ENCODE results near the gene OR6J1. TPM values are rescaled to one million over a fixed set of nuclear protein-coding genes. Genes with fewer than 3 reads are reported as not detected.
"Not testable (repeated sequence)": the region's sequence is repeated elsewhere in the genome, so short reads cannot be mapped to it uniquely, and the experiment has no call there.

Gene OR6J1
- not detected for polyA plus RNA-seq (2013, experiment 1 of 2)
- polyA plus RNA-seq (2013, experiment 2 of 2), result not detected

DNA sequence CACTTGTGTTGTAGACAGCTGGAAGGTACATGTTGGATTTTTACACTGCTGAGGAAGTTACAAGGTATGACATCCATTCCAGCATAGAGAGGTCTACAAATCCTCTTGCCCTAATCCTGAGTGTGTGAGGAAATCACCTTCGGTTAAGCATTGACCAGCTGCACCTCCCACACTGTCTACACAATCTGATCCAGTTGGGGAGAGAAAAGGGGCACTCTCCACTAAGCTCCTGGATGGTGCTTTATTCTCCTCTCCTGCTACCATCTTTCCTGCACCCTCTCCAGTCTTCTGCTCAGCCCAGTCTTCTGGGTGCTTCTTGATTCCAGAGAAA, at the start of gene OR6J1:
Gene OR6J1 (minus strand): TSS at position 48 of the 331 bp plus-strand sequence. CDS start 9,541 bp downstream, outside the sequence.
- no peak within 1 kb of the TSS for H3K4me3 ChIP-seq (ENCODE audit: extremely low read depth, insufficient read depth, low read length, poor library complexity, severe bottlenecking)
- 100% methylated on average over 1 of the region's 1 CpG; no CpG with 5 or more reads in 1 of the 2 experiments for WGBS, 2 experiments (ENCODE audit: insufficient coverage in 2 of 2)
- H3K9me3 ChIP-seq (ENCODE audit: control insufficient read depth, low read length), result no peaks in the 10 kb centered on the region
- H3K4me1 ChIP-seq (ENCODE audit: control insufficient read depth, insufficient read depth, low read length, poor library complexity, severe bottlenecking), result no peaks in the 10 kb centered on the region
- H3K36me3 ChIP-seq (ENCODE audit: control insufficient read depth, insufficient read depth, low read length), result no peaks in the 10 kb centered on the region
- H3K27ac ChIP-seq (ENCODE audit: low read depth, low read length, severe bottlenecking), result no peak within 1 kb of the TSS

GRCh38 chr14:22692194-22692593, 48.0 kb upstream of the OR6J1 start:
- no peaks in the 10 kb centered on the region for H3K36me3 ChIP-seq (ENCODE audit: control insufficient read depth, insufficient read depth, low read length)
- peaks cover 18% of the 10 kb centered on the region for H3K9me3 ChIP-seq (ENCODE audit: control insufficient read depth, low read length)
- H3K27ac ChIP-seq (ENCODE audit: low read depth, low read length, severe bottlenecking), result no peak overlapping the region
- H3K4me3 ChIP-seq (ENCODE audit: extremely low read depth, insufficient read depth, low read length, poor library complexity, severe bottlenecking), result no peak overlapping the region
- H3K4me1 ChIP-seq (ENCODE audit: control insufficient read depth, insufficient read depth, low read length, poor library complexity, severe bottlenecking), result peaks cover 10% of the 10 kb centered on the region

GRCh38 chr14:22691171-22691570, 47.0 kb upstream of the OR6J1 start:
- Histone ChIP-seq H3K36me3 (ENCODE audit: control insufficient read depth, insufficient read depth, low read length) (no peaks in the 10 kb centered on the region), H3K4me3 (ENCODE audit: extremely low read depth, insufficient read depth, low read length, poor library complexity, severe bottlenecking) (no peak overlapping the region), H3K27ac (ENCODE audit: low read depth, low read length, severe bottlenecking) (no peak overlapping the region), H3K9me3 (ENCODE audit: control insufficient read depth, low read length) (peaks cover 18% of the 10 kb centered on the region), H3K4me1 (ENCODE audit: control insufficient read depth, insufficient read depth, low read length, poor library complexity, severe bottlenecking) (peaks cover 10% of the 10 kb centered on the region)
- 70% methylated on average over 1 of the region's 2 CpGs; no CpG with 5 or more reads in 1 of the 2 experiments for WGBS, 2 experiments (ENCODE audit: insufficient coverage in 2 of 2)

- no CpG with 5 or more reads among the region's 1 CpG for WGBS, 2 experiments (ENCODE audit: insufficient coverage in 2 of 2)
Observed at GRCh38 chr14:22689199-22689598, 45.0 kb upstream of the OR6J1 start.

GRCh38 chr14:22687969-22688368, 43.8 kb upstream of the OR6J1 start:
- WGBS, 2 experiments (ENCODE audit: insufficient coverage in 2 of 2), result 100% methylated on average over 1 of the region's 3 CpGs; no CpG with 5 or more reads in 1 of the 2 experiments
- H3K4me3 ChIP-seq (ENCODE audit: extremely low read depth, insufficient read depth, low read length, poor library complexity, severe bottlenecking); H3K36me3 ChIP-seq (ENCODE audit: control insufficient read depth, insufficient read depth, low read length); H3K4me1 ChIP-seq (ENCODE audit: control insufficient read depth, insufficient read depth, low read length, poor library complexity, severe bottlenecking); H3K27ac ChIP-seq (ENCODE audit: low read depth, low read length, severe bottlenecking): not testable (repeated sequence)
- H3K9me3 ChIP-seq (ENCODE audit: control insufficient read depth, low read length), result peaks cover 17% of the 10 kb centered on the region

More at GRCh38 chr14:22689199-22689598, 45.0 kb upstream of the OR6J1 start:
- no peaks in the 10 kb centered on the region for H3K36me3 ChIP-seq (ENCODE audit: control insufficient read depth, insufficient read depth, low read length)
- no peak overlapping the region for H3K4me3 ChIP-seq (ENCODE audit: extremely low read depth, insufficient read depth, low read length, poor library complexity, severe bottlenecking)
- peak overlapping the region; percentile 61 for H3K27ac ChIP-seq (ENCODE audit: low read depth, low read length, severe bottlenecking)
- peaks cover 18% of the 10 kb centered on the region for H3K9me3 ChIP-seq (ENCODE audit: control insufficient read depth, low read length)
- peaks cover 10% of the 10 kb centered on the region for H3K4me1 ChIP-seq (ENCODE audit: control insufficient read depth, insufficient read depth, low read length, poor library complexity, severe bottlenecking)

- not testable (repeated sequence) for H3K4me1 ChIP-seq (ENCODE audit: control insufficient read depth, insufficient read depth, low read length, poor library complexity, severe bottlenecking); H3K9me3 ChIP-seq (ENCODE audit: control insufficient read depth, low read length); H3K4me3 ChIP-seq (ENCODE audit: extremely low read depth, insufficient read depth, low read length, poor library complexity, severe bottlenecking); H3K36me3 ChIP-seq (ENCODE audit: control insufficient read depth, insufficient read depth, low read length); H3K27ac ChIP-seq (ENCODE audit: low read depth, low read length, severe bottlenecking)
- 25 to 49% methylated on average over 3 of the region's 6 CpGs for WGBS, 2 experiments (ENCODE audit: insufficient coverage in 2 of 2)
Observed at GRCh38 chr14:22686176-22686611, 42.0 kb upstream of the OR6J1 start.

DNA sequence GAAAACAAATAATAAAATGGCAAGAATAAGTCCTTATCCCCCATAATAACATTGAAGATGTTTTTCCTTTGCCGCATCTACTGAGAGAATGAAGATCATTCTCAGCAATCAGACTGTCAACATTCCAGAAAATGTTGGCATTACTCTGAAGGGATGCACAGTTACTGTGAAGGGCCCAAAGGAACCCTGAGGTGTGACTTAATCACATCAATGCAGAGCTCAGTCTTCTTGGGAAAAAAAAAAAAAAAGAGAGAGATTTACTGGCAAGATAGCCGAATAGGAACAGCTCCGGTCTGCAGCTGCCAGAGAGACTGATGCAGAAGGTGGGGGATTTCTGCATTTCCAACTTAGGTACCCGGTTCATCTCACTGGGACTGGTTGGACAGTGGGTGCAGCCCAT, 41.3 kb upstream of the OR6J1 start:
- Histone ChIP-seq H3K4me1 (ENCODE audit: control insufficient read depth, insufficient read depth, low read length, poor library complexity, severe bottlenecking) (no peaks in the 10 kb centered on the region), H3K9me3 (ENCODE audit: control insufficient read depth, low read length) (peaks cover 6% of the 10 kb centered on the region), H3K4me3 (ENCODE audit: extremely low read depth, insufficient read depth, low read length, poor library complexity, severe bottlenecking) (no peak overlapping the region), H3K27ac (ENCODE audit: low read depth, low read length, severe bottlenecking) (no peak overlapping the region), H3K36me3 (ENCODE audit: control insufficient read depth, insufficient read depth, low read length) (no peaks in the 10 kb centered on the region)
- 63 to 79% methylated on average over 1 to 2 of the region's 4 CpGs for WGBS, 2 experiments (ENCODE audit: insufficient coverage in 2 of 2)

- H3K9me3 ChIP-seq (ENCODE audit: control insufficient read depth, low read length); H3K4me3 ChIP-seq (ENCODE audit: extremely low read depth, insufficient read depth, low read length, poor library complexity, severe bottlenecking): not testable (repeated sequence)
- no CpG with 5 or more reads among the region's 3 CpGs for WGBS, 2 experiments (ENCODE audit: insufficient coverage in 2 of 2)
Observed at GRCh38 chr14:22683428-22683827, 39.3 kb upstream of the OR6J1 start.

DNA sequence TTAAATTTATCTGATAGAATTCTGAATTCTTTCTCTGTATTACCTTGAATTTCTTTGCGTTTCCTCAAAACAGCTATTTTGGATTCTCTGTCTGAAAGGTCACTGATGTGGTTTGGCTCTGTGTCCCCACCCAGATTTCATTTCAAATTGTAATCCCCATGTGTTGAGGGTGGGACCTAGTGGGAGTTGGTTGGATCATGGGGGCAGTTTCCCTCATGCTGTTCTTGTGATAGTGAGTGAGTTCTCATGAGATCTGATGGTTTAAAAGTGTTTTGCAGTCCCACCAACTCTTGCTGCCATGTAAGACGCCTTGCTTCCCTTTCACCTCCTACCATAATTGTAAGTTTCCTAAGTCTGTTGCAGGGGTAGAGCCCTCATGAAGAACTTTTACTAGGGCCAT, 34.1 kb upstream of the OR6J1 start:
- no CpG with 5 or more reads among the region's 2 CpGs for WGBS, 2 experiments (ENCODE audit: insufficient coverage in 2 of 2)
- H3K4me1 ChIP-seq (ENCODE audit: control insufficient read depth, insufficient read depth, low read length, poor library complexity, severe bottlenecking), result no peaks in the 10 kb centered on the region
- no peak overlapping the region for H3K27ac ChIP-seq (ENCODE audit: low read depth, low read length, severe bottlenecking)
- no peak overlapping the region for H3K4me3 ChIP-seq (ENCODE audit: extremely low read depth, insufficient read depth, low read length, poor library complexity, severe bottlenecking)
- H3K36me3 ChIP-seq (ENCODE audit: control insufficient read depth, insufficient read depth, low read length), result no peaks in the 10 kb centered on the region
- peaks cover 6% of the 10 kb centered on the region for H3K9me3 ChIP-seq (ENCODE audit: control insufficient read depth, low read length)

More at GRCh38 chr14:22683428-22683827, 39.3 kb upstream of the OR6J1 start:
- H3K36me3 ChIP-seq (ENCODE audit: control insufficient read depth, insufficient read depth, low read length); H3K4me1 ChIP-seq (ENCODE audit: control insufficient read depth, insufficient read depth, low read length, poor library complexity, severe bottlenecking); H3K27ac ChIP-seq (ENCODE audit: low read depth, low read length, severe bottlenecking): not testable (repeated sequence)

DNA sequence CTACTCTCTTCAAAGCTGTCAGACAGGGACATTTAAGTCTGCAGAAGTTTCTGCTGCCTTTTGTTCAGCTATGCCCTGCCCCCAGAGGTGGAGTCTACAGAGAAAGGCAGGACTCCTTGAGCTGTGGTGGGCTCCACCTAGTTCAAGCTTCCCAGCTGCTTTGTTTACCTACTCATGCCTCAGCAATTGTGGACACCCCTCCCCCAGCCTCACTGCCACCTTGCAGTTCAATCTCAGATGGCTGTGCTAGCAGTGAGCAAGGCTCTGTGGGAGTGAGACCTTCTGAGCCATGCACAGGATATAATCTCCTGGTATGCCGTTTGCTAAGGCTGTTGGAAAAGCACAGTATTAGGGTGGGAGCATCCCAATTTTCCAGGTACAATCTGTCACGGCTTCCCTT, 33.4 kb upstream of the OR6J1 start:
- H3K4me1 ChIP-seq (ENCODE audit: control insufficient read depth, insufficient read depth, low read length, poor library complexity, severe bottlenecking); H3K27ac ChIP-seq (ENCODE audit: low read depth, low read length, severe bottlenecking); H3K36me3 ChIP-seq (ENCODE audit: control insufficient read depth, insufficient read depth, low read length); H3K4me3 ChIP-seq (ENCODE audit: extremely low read depth, insufficient read depth, low read length, poor library complexity, severe bottlenecking); H3K9me3 ChIP-seq (ENCODE audit: control insufficient read depth, low read length): not testable (repeated sequence)
- 82 to 83% methylated on average over 1 to 2 of the region's 2 CpGs for WGBS, 2 experiments (ENCODE audit: insufficient coverage in 2 of 2)

DNA sequence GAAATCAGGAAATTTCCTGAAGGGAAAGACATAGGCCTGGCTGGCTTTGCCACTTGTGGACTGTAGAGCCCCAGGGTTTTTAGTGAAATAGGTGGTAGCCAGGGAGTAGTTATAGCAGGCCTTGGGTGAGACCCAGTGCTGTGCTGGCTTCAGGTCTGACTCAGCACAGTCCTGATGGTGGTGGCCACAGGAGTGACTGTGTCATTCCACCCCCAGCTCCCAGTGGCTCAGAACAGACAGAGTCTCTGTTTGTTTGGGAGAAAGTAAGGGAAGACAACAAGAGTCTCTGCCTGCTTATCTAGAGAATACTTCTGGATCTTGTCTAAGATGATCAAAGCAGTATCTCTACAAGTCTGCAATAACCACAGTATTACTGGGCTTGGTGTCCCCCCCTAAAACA, 27.5 kb upstream of the OR6J1 start:
- Histone ChIP-seq H3K27ac (ENCODE audit: low read depth, low read length, severe bottlenecking) (peak overlapping the region; percentile 33), H3K9me3 (ENCODE audit: control insufficient read depth, low read length) (no peaks in the 10 kb centered on the region), H3K36me3 (ENCODE audit: control insufficient read depth, insufficient read depth, low read length) (no peaks in the 10 kb centered on the region), H3K4me3 (ENCODE audit: extremely low read depth, insufficient read depth, low read length, poor library complexity, severe bottlenecking) (no peak overlapping the region), H3K4me1 (ENCODE audit: control insufficient read depth, insufficient read depth, low read length, poor library complexity, severe bottlenecking) (peaks cover 7% of the 10 kb centered on the region)
